GM12878 (cell line): Measurements from ENCODE around the gene AKNA. TPM values are rescaled to one million over a fixed set of nuclear protein-coding genes. Genes with fewer than 3 reads are reported as not detected.

Source experiments
- ATAC-seq: fragments of 200-7000 bp; cut with Tn5 transposase; 3 replicates; pipeline ENCODE4 v1.9.1; 2020; ENCODE audit warnings: mild to moderate bottlenecking, moderate library complexity
- BruUV-seq: library from RNA; stranded (reverse); fragments of 400-500 nt; replicated peaks from 2 replicates; lab custom pipeline; 2021; lab: Mats Ljungman, UMichigan
- CTCF ChIA-PET: fragments of 300-600 bp; sonication (Branson Sonifier 250); formaldehyde crosslinking; extraction: SDS; loops from one replicate; lab custom pipeline; 2021; ENCODE audit warnings: inconsistent platforms; lab: Yijun Ruan, JAX
- POLR2A ChIA-PET: fragments of 350-600 bp; formaldehyde crosslinking; extraction: SDS; loops from one replicate; lab custom pipeline; 2021; ENCODE audit warnings: inconsistent platforms; lab: Charles Lee
- RAD21 ChIA-PET: fragments of 300-600 bp; sonication (Branson Sonifier 250); formaldehyde crosslinking; loops from one replicate; lab custom pipeline; 2023; ENCODE audit warnings: antibody characterized with exemption; ENCODE audit not compliant: unreplicated experiment; lab: Charles Lee
- SMC1A ChIA-PET: fragments of 300-600 bp; sonication (Branson Sonifier 250); formaldehyde crosslinking; loops from one replicate; lab custom pipeline; 2023; ENCODE audit not compliant: unreplicated experiment, uncharacterized antibody; lab: Charles Lee
- DNase-seq: peaks from one replicate; pipeline ENCODE4 v3.0.0-alpha.2; 2011; ENCODE audit warnings: low read depth, low spot score
- FAIRE-seq: peaks from 3 replicates; lab custom pipeline; 2011; peaks lifted over from hg19 to GRCh38; lab: Jason Lieb, UNC
- H2AFZ ChIP-seq: 2 replicates; pipeline ENCODE4 v1.6.0; 2011; ENCODE audit warnings: low read depth, low read length, control low read depth; ENCODE audit not compliant: control insufficient read depth
- H3K27ac ChIP-seq: 2 replicates; pipeline ENCODE4 v1.5.1; 2011; ENCODE audit warnings: control low read depth; ENCODE audit not compliant: control insufficient read depth, insufficient read depth
- H3K27me3 ChIP-seq, 2 experiments: replicated peaks in 1 of 2; 2 replicates each; pipeline versions ENCODE4 v1.6.0 to v1.6.1; 2011; ENCODE audit warnings: low read length in 1 of 2; ENCODE audit not compliant: control insufficient read depth in 2 of 2, insufficient read depth in 2 of 2
- H3K36me3 ChIP-seq, 2 experiments: 2 replicates each; pipeline ENCODE4 v1.5.1; 2011; ENCODE audit warnings: low read length in 1 of 2; ENCODE audit not compliant: control insufficient read depth in 2 of 2, insufficient read depth in 2 of 2
- H3K4me1 ChIP-seq: 2 replicates; pipeline ENCODE4 v1.6.1; 2011; ENCODE audit warnings: mild to moderate bottlenecking, low read length, moderate library complexity, mixed read lengths; ENCODE audit not compliant: control insufficient read depth, insufficient read depth
- H3K4me2 ChIP-seq: 2 replicates; pipeline ENCODE4 v1.6.0; 2011; ENCODE audit warnings: control low read depth; ENCODE audit not compliant: control insufficient read depth, insufficient read depth
- H3K4me3 ChIP-seq: fragments of 200-600 bp; sonication (generic); 2 replicates; pipeline ENCODE4 v1.5.1; 2016
- H3K79me2 ChIP-seq: 2 replicates; pipeline ENCODE4 v1.6.0; 2011; ENCODE audit warnings: low read length; ENCODE audit not compliant: control insufficient read depth, insufficient read depth
- H3K9ac ChIP-seq: 2 replicates; pipeline ENCODE4 v1.8.0; 2011; ENCODE audit warnings: low read length, control low read depth, mixed read lengths; ENCODE audit not compliant: control insufficient read depth, insufficient read depth
- H3K9me3 ChIP-seq: replicated peaks from 3 replicates; pipeline ENCODE4 v1.5.1; 2011; ENCODE audit warnings: mild to moderate bottlenecking, low read length; ENCODE audit not compliant: control insufficient read depth, insufficient read depth
- H4K20me1 ChIP-seq: 2 replicates; pipeline ENCODE4 v1.6.0; 2011; ENCODE audit not compliant: control insufficient read depth, insufficient read depth
- BHLHE40 ChIP-seq, 2 experiments: fragments of 450-650 bp in 1 of 2; IDR thresholded peaks; 2 replicates each; pipeline ENCODE4 v1.6.1; 2011 to 2017; ENCODE audit warnings: low read depth in 2 of 2, borderline replicate concordance in 1 of 2, improper control_type of control experiment in 1 of 2, low read length in 1 of 2, mild to moderate bottlenecking in 1 of 2
- MEF2B ChIP-seq: fragments of 450-650 bp; IDR thresholded peaks from 2 replicates; pipeline ENCODE4 v1.6.1; 2018; ENCODE audit warnings: mild to moderate bottlenecking, moderate library complexity; ENCODE audit not compliant: partially characterized antibody, poor library complexity, severe bottlenecking
- NR2F1 ChIP-seq: fragments of 450-650 bp; conservative IDR thresholded peaks from 2 replicates; pipeline ENCODE4 v1.6.1; 2017; ENCODE audit warnings: mild to moderate bottlenecking
- RELA ChIP-seq: fragments of 450-650 bp; IDR thresholded peaks from 2 replicates; pipeline ENCODE4 v1.8.0; 2014; ENCODE audit warnings: borderline replicate concordance; ENCODE audit not compliant: partially characterized antibody
- SIX5 ChIP-seq: IDR thresholded peaks from 2 replicates; pipeline ENCODE4 v1.6.1; 2011; ENCODE audit warnings: mild to moderate bottlenecking, low read depth, low read length, moderate library complexity; ENCODE audit not compliant: severe bottlenecking
- SMAD5 ChIP-seq: IDR thresholded peaks from 2 replicates; pipeline ENCODE4 v1.6.1; 2016; ENCODE audit warnings: antibody characterized with exemption, low read depth
- STAT3 ChIP-seq: IDR thresholded peaks from 2 replicates; pipeline ENCODE4 v1.6.1; 2011; ENCODE audit warnings: low read depth, low read length, improper control_type of control experiment
- WGBS: methylation state at CpG from one replicate; pipeline ENCODE4 v1.1.6; 2016; ENCODE audit warnings: low lambda C conversion rate; ENCODE audit not compliant: insufficient replicate concordance, insufficient coverage; ENCODE audit errors: missing lambda C conversion rate; 5-methylcytosine and 5-hydroxymethylcytosine counted together
- in situ Hi-C: fragments of 300-500 bp; cut with MboI; formaldehyde crosslinking; loops from 9 replicates; pipeline ENCODE4 v1.14.3; 2018; ENCODE audit warnings: mixed read lengths
- intact Hi-C: fragments of 100-400 bp; cut with micrococcal nuclease; formaldehyde crosslinking; loops from one replicate; pipeline ENCODE4 v1.14.2; 2022; ENCODE audit not compliant: unreplicated experiment
- polyA plus RNA-seq, 11 experiments: library from polyadenylated mRNA; depleted of rRNA in 4 of 11; unstranded in 6 of 11; stranded (reverse) in 5 of 11; fragments of >200 nt; fragmentation: Nextera tagmentation in 4 of 11; fragmentation: Illumina TruSeq in 1 of 11; extraction: Ambion mirVana in 4 of 11; extraction: Trizol in 1 of 11; gene quantifications; 1 replicate in 1 of 11; 2 replicates in 10 of 11; pipeline versions ENCODE4 v1.2.1 to v1.2.3, GENCODE V29; 2011 to 2016; ENCODE audit warnings: inconsistent platforms in 2 of 11, missing spikeins in 2 of 11, low read depth in 1 of 11
- total RNA-seq, 4 experiments: library from RNA; depleted of rRNA in 3 of 4; stranded (reverse); fragments of >200 nt in 3 of 4; fragmentation: Illumina TruSeq in 1 of 4; extraction: Trizol in 1 of 4; gene quantifications; 2 replicates each; pipeline versions ENCODE4 v1.2.1 to v1.2.3, GENCODE V29; 2013 to 2021
- TF ChIP-seq, protein P1 (sequence below), 3 experiments: IDR thresholded peaks in 2 of 3; conservative IDR thresholded peaks in 1 of 3; 2 replicates each; pipeline ENCODE4 v1.5.1; 2011; ENCODE audit warnings: low read depth in 3 of 3, low read length in 3 of 3, mild to moderate bottlenecking in 3 of 3, control low read depth in 2 of 3, moderate library complexity in 2 of 3, inconsistent platforms in 1 of 3, mixed read lengths in 1 of 3; ENCODE audit not compliant: control insufficient read depth in 2 of 3, insufficient read depth in 1 of 3; ENCODE audit errors: extremely low read depth in 1 of 3
- TF ChIP-seq, protein P2 (sequence below): fragments of 450-650 bp; IDR thresholded peaks from 2 replicates; pipeline ENCODE4 v1.6.1; 2017; ENCODE audit warnings: mild to moderate bottlenecking, moderate library complexity
- TF ChIP-seq, protein P3 (sequence below): IDR thresholded peaks from 2 replicates; pipeline ENCODE4 v1.6.1; 2012; ENCODE audit warnings: improper control_type of control experiment, low read depth, low read length; ENCODE audit not compliant: insufficient replicate concordance
- TF ChIP-seq, protein P4 (sequence below): IDR thresholded peaks from 2 replicates; pipeline ENCODE4 v1.6.1; 2011; ENCODE audit warnings: low read depth, low read length, improper control_type of control experiment, borderline replicate concordance

AKNA gene
- total and polyA plus RNA-seq, 10 of the 15 experiments (the other 5 are each of a cell fraction or from before 2014, with no cell fraction given) = 1.6 to 132 (median 35.3) TPM

DNA sequence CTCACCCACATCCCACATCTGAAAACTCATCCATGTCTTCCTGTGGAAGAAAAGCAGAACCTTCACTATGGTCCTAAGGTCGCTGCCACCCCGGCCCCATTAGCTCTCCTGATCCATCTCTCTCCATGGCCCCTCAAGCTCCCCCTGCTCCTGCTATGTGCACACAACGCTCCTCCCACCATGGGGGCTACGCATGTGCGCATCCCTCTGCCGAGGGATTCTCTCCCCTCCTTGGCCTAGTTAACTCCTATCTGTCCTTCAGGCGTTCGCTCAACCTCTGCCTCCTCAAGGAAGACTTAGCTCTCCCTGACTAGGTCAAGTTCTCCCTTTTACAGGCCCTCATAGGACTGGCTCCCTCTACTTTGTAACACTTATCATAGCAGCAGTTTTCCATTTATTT, 9.8 kb downstream of the AKNA start:
- RAD21 ChIA-PET = no interaction called here
- H3K27me3 ChIP-seq = no peaks in the 10 kb centered on the region
- SMC1A ChIA-PET = interaction anchor here (0.8 to 2.0 kb wide), 2 partner anchors 12 to 13 kb away, joined by 3 to 12 read pairs; no protein-coding TSS in a partner anchor
- no peak for DNase-seq
- WGBS = 96% methylated on average over 6 of the region's 8 CpGs
- H3K79me2 ChIP-seq = peaks cover 65% of the 10 kb centered on the region
- no peaks in the 10 kb centered on the region for H3K9me3 ChIP-seq
- H4K20me1 ChIP-seq = peaks cover 6% of the 10 kb centered on the region
- no peak overlapping the region for H3K4me2 ChIP-seq
- no peak overlapping the region for H3K27ac ChIP-seq
- no peak overlapping the region for H3K9ac ChIP-seq
- intact Hi-C loops (no loop called here), in situ Hi-C loops (no loop called here)
- H3K4me1 ChIP-seq = peaks cover 31% of the 10 kb centered on the region
- H2AFZ ChIP-seq = no peak overlapping the region
- FAIRE-seq = no peak
- ATAC-seq = no peak
- POLR2A ChIA-PET = interaction anchor here (1.0 kb wide), 1 partner anchor 9 kb away, joined by 3 read pairs; the partner anchor contains the start of gene AKNA
- no peak overlapping the region for H3K4me3 ChIP-seq
- H3K36me3 ChIP-seq = peaks cover 39 to 45% of the 10 kb centered on the region in 2 experiments
- CTCF ChIA-PET = interaction anchor here (1.2 to 1.8 kb wide), 3 partner anchors 16 to 39 kb away, joined by 3 to 5 read pairs (median 4); no protein-coding TSS in a partner anchor
- no TSS peak for BruUV-seq
- TF ChIP-seq, protein P1, sequence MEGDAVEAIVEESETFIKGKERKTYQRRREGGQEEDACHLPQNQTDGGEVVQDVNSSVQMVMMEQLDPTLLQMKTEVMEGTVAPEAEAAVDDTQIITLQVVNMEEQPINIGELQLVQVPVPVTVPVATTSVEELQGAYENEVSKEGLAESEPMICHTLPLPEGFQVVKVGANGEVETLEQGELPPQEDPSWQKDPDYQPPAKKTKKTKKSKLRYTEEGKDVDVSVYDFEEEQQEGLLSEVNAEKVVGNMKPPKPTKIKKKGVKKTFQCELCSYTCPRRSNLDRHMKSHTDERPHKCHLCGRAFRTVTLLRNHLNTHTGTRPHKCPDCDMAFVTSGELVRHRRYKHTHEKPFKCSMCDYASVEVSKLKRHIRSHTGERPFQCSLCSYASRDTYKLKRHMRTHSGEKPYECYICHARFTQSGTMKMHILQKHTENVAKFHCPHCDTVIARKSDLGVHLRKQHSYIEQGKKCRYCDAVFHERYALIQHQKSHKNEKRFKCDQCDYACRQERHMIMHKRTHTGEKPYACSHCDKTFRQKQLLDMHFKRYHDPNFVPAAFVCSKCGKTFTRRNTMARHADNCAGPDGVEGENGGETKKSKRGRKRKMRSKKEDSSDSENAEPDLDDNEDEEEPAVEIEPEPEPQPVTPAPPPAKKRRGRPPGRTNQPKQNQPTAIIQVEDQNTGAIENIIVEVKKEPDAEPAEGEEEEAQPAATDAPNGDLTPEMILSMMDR (IDR thresholded peaks at IDR 0.05 in 2 of 3, conservative IDR thresholded peaks at IDR 0.05 in 1 of 3; ENCODE audit: control insufficient read depth in 2 of 3, extremely low read depth in 1 of 3, insufficient read depth in 1 of 3, low read depth in 3 of 3, low read length in 3 of 3) = no peak
- TF ChIP-seq MEF2B (no peak), BHLHE40 (IDR thresholded peaks at IDR 0.05; ENCODE audit: borderline replicate concordance in 1 of 2, low read depth in 2 of 2, low read length in 1 of 2) (no peak), NR2F1 (no peak), RELA (no peak), SIX5 (no peak), SMAD5 (no peak), STAT3 (no peak)
- TF ChIP-seq, protein P2, sequence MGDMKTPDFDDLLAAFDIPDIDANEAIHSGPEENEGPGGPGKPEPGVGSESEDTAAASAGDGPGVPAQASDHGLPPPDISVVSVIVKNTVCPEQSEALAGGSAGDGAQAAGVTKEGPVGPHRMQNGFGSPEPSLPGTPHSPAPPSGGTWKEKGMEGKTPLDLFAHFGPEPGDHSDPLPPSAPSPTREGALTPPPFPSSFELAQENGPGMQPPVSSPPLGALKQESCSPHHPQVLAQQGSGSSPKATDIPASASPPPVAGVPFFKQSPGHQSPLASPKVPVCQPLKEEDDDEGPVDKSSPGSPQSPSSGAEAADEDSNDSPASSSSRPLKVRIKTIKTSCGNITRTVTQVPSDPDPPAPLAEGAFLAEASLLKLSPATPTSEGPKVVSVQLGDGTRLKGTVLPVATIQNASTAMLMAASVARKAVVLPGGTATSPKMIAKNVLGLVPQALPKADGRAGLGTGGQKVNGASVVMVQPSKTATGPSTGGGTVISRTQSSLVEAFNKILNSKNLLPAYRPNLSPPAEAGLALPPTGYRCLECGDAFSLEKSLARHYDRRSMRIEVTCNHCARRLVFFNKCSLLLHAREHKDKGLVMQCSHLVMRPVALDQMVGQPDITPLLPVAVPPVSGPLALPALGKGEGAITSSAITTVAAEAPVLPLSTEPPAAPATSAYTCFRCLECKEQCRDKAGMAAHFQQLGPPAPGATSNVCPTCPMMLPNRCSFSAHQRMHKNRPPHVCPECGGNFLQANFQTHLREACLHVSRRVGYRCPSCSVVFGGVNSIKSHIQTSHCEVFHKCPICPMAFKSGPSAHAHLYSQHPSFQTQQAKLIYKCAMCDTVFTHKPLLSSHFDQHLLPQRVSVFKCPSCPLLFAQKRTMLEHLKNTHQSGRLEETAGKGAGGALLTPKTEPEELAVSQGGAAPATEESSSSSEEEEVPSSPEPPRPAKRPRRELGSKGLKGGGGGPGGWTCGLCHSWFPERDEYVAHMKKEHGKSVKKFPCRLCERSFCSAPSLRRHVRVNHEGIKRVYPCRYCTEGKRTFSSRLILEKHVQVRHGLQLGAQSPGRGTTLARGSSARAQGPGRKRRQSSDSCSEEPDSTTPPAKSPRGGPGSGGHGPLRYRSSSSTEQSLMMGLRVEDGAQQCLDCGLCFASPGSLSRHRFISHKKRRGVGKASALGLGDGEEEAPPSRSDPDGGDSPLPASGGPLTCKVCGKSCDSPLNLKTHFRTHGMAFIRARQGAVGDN = no peak
- TF ChIP-seq, protein P3, sequence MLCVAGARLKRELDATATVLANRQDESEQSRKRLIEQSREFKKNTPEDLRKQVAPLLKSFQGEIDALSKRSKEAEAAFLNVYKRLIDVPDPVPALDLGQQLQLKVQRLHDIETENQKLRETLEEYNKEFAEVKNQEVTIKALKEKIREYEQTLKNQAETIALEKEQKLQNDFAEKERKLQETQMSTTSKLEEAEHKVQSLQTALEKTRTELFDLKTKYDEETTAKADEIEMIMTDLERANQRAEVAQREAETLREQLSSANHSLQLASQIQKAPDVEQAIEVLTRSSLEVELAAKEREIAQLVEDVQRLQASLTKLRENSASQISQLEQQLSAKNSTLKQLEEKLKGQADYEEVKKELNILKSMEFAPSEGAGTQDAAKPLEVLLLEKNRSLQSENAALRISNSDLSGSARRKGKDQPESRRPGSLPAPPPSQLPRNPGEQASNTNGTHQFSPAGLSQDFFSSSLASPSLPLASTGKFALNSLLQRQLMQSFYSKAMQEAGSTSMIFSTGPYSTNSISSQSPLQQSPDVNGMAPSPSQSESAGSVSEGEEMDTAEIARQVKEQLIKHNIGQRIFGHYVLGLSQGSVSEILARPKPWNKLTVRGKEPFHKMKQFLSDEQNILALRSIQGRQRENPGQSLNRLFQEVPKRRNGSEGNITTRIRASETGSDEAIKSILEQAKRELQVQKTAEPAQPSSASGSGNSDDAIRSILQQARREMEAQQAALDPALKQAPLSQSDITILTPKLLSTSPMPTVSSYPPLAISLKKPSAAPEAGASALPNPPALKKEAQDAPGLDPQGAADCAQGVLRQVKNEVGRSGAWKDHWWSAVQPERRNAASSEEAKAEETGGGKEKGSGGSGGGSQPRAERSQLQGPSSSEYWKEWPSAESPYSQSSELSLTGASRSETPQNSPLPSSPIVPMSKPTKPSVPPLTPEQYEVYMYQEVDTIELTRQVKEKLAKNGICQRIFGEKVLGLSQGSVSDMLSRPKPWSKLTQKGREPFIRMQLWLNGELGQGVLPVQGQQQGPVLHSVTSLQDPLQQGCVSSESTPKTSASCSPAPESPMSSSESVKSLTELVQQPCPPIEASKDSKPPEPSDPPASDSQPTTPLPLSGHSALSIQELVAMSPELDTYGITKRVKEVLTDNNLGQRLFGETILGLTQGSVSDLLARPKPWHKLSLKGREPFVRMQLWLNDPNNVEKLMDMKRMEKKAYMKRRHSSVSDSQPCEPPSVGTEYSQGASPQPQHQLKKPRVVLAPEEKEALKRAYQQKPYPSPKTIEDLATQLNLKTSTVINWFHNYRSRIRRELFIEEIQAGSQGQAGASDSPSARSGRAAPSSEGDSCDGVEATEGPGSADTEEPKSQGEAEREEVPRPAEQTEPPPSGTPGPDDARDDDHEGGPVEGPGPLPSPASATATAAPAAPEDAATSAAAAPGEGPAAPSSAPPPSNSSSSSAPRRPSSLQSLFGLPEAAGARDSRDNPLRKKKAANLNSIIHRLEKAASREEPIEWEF = no peak
- TF ChIP-seq, protein P4, sequence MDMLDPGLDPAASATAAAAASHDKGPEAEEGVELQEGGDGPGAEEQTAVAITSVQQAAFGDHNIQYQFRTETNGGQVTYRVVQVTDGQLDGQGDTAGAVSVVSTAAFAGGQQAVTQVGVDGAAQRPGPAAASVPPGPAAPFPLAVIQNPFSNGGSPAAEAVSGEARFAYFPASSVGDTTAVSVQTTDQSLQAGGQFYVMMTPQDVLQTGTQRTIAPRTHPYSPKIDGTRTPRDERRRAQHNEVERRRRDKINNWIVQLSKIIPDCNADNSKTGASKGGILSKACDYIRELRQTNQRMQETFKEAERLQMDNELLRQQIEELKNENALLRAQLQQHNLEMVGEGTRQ = no peak
